PC-9 (cell line): ENCODE results near the gene FGF1.

Experiments
- EZH2 ChIP-seq: fragments of 200-600 bp; sonication (generic); IDR thresholded peaks from 2 replicates; pipeline ENCODE4 v1.8.0; 2017; ENCODE audit warnings: antibody characterized with exemption, low read depth
- TF ChIP-seq, protein P1 (sequence below): fragments of 200-600 bp; sonication (generic); conservative IDR thresholded peaks from 2 replicates; pipeline ENCODE4 v1.6.1; 2017; ENCODE audit warnings: mixed run types, antibody characterized with exemption, mild to moderate bottlenecking, moderate library complexity

GRCh38 chr5:142683881-142684505, 1.9 kb downstream of the FGF1 start:
- TF ChIP-seq, protein P1, sequence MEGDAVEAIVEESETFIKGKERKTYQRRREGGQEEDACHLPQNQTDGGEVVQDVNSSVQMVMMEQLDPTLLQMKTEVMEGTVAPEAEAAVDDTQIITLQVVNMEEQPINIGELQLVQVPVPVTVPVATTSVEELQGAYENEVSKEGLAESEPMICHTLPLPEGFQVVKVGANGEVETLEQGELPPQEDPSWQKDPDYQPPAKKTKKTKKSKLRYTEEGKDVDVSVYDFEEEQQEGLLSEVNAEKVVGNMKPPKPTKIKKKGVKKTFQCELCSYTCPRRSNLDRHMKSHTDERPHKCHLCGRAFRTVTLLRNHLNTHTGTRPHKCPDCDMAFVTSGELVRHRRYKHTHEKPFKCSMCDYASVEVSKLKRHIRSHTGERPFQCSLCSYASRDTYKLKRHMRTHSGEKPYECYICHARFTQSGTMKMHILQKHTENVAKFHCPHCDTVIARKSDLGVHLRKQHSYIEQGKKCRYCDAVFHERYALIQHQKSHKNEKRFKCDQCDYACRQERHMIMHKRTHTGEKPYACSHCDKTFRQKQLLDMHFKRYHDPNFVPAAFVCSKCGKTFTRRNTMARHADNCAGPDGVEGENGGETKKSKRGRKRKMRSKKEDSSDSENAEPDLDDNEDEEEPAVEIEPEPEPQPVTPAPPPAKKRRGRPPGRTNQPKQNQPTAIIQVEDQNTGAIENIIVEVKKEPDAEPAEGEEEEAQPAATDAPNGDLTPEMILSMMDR = no peak
- no peak for TF ChIP-seq EZH2
